Common myeloid progenitor, CD34-positive (primary cell): ENCODE measurements around the gene RAB10.
"Not testable (repeated sequence)": the region's sequence is repeated elsewhere in the genome, so short reads cannot be mapped to it uniquely, and the experiment has no call there.

Source experiments
- CTCF ChIA-PET: fragments of 350-600 bp; sonication (Branson Sonifier 250); formaldehyde crosslinking; loops from one replicate; lab custom pipeline; 2021; ENCODE audit warnings: antibody characterized with exemption; lab: Charles Lee
- POLR2A ChIA-PET: fragments of 350-600 bp; sonication (Branson Sonifier 250); formaldehyde crosslinking; loops from one replicate; lab custom pipeline; 2021; ENCODE audit warnings: antibody characterized with exemption; lab: Charles Lee
- DNase-seq, 3 donors: peaks; one replicate each; pipeline versions ENCODE4 v3.0.0 to v3.0.0-alpha.2; 2013
- H3K27ac ChIP-seq, 2 experiments: 1 replicate in 1 of 2; 2 replicates in 1 of 2; pipeline ENCODE4 v1.7.0; 2013; ENCODE audit warnings: inconsistent platforms in 2 of 2, low read length in 2 of 2, mild to moderate bottlenecking in 2 of 2, low read depth in 1 of 2, moderate library complexity in 1 of 2; ENCODE audit not compliant: severe bottlenecking in 2 of 2, insufficient read depth in 1 of 2, poor library complexity in 1 of 2
- H3K27me3 ChIP-seq, 5 experiments: replicated peaks in 2 of 5; 1 replicate in 3 of 5; 2 replicates in 2 of 5; pipeline versions ENCODE4 v1.6.1 to v1.7.0; 2013; ENCODE audit warnings: low read length in 4 of 5, mild to moderate bottlenecking in 2 of 5, moderate library complexity in 2 of 5, inconsistent platforms in 1 of 5; ENCODE audit not compliant: insufficient read depth in 5 of 5, control insufficient read depth in 4 of 5
- H3K36me3 ChIP-seq, 4 experiments: 1 replicate in 2 of 4; 2 replicates in 2 of 4; pipeline versions ENCODE4 v1.6.1 to v1.7.0; 2013; ENCODE audit warnings: low read length in 3 of 4, control low read depth in 1 of 4, mild to moderate bottlenecking in 1 of 4; ENCODE audit not compliant: control insufficient read depth in 4 of 4, insufficient read depth in 4 of 4
- H3K4me1 ChIP-seq, 4 experiments: 1 replicate in 3 of 4; 2 replicates in 1 of 4; pipeline versions ENCODE4 v1.6.1 to v1.7.1; 2013; ENCODE audit warnings: low read length in 3 of 4, mild to moderate bottlenecking in 3 of 4, control low read depth in 1 of 4, inconsistent platforms in 1 of 4, moderate library complexity in 1 of 4; ENCODE audit not compliant: control insufficient read depth in 4 of 4, insufficient read depth in 4 of 4; ENCODE audit errors: control extremely low read depth in 1 of 4
- H3K4me3 ChIP-seq, 7 experiments: 1 replicate in 4 of 7; 2 replicates in 3 of 7; pipeline versions ENCODE4 v1.5.1 to v1.7.0; 2013; ENCODE audit warnings: mild to moderate bottlenecking in 7 of 7, low read length in 6 of 7, moderate library complexity in 6 of 7, inconsistent platforms in 2 of 7, low read depth in 2 of 7, control low read depth in 1 of 7; ENCODE audit not compliant: insufficient read depth in 4 of 7, control insufficient read depth in 1 of 7; ENCODE audit errors: extremely low read depth in 1 of 7
- H3K9me3 ChIP-seq, 5 experiments: 1 replicate in 4 of 5; 2 replicates in 1 of 5; pipeline versions ENCODE4 v1.6.1 to v1.7.1; 2013; ENCODE audit warnings: low read length in 4 of 5, mild to moderate bottlenecking in 2 of 5, inconsistent platforms in 1 of 5, low read depth in 1 of 5, moderate library complexity in 1 of 5; ENCODE audit not compliant: control insufficient read depth in 4 of 5, insufficient read depth in 2 of 5; ENCODE audit errors: control extremely low read depth in 1 of 5
- WGBS: methylation state at CpG from one replicate; pipeline ENCODE4 v1.1.5; 2013; ENCODE audit not compliant: insufficient coverage; 5-methylcytosine and 5-hydroxymethylcytosine counted together

The RAB10 gene

GRCh38 chr2:26074676-26075075 is 40.8 kb downstream of the RAB10 start:
- no peaks in the 10 kb centered on the region for H3K27me3 ChIP-seq
- DNase-seq, result no peak
- ChIA-PET POLR2A (no interaction called here), CTCF (interaction anchor here (0.7 to 5.2 kb wide), 3 partner anchors 12 to 67 kb away, joined by 3 to 33 read pairs (median 5); no protein-coding TSS in a partner anchor)
- H3K4me1 ChIP-seq, result peaks cover 0 to 24% (median 14%) of the 10 kb centered on the region in 4 experiments
- H3K9me3 ChIP-seq, result no peaks in the 10 kb centered on the region
- WGBS, result 90% methylated on average over 5 of the region's 8 CpGs
- no peaks in the 10 kb centered on the region for H3K36me3 ChIP-seq
- H3K4me3 ChIP-seq, result no peak overlapping the region
- no peak overlapping the region for H3K27ac ChIP-seq

GRCh38 chr2:26075173-26075572 is 41.3 kb downstream of the RAB10 start:
- H3K4me1 ChIP-seq, result peaks cover 0 to 19% (median 10%) of the 10 kb centered on the region in 4 experiments
- WGBS, result no CpG with 5 or more reads among the region's 1 CpG
- CTCF ChIA-PET, result interaction anchor here (0.7 to 5.2 kb wide), 4 partner anchors 11 to 68 kb away, joined by 3 to 33 read pairs (median 5); no protein-coding TSS in a partner anchor
- POLR2A ChIA-PET, result no interaction called here
- no peak overlapping the region for H3K27ac ChIP-seq
- peaks cover 0 to 3% (median 0%) of the 10 kb centered on the region in 5 experiments for H3K9me3 ChIP-seq
- no peak for DNase-seq
- peaks cover 0 to 4% (median under 1%) of the 10 kb centered on the region in 4 experiments for H3K36me3 ChIP-seq
- H3K4me3 ChIP-seq, result no peak overlapping the region
- no peaks in the 10 kb centered on the region for H3K27me3 ChIP-seq

- CTCF ChIA-PET, result interaction anchor here (0.8 to 5.2 kb wide), 3 partner anchors 11 to 85 kb away, joined by 3 to 33 read pairs (median 5); no protein-coding TSS in a partner anchor
- no CpG with 5 or more reads among the region's 1 CpG for WGBS
- DNase-seq, result no peak
- peaks cover 0 to 10% (median 5%) of the 10 kb centered on the region in 4 experiments for H3K4me1 ChIP-seq
- H3K27ac ChIP-seq, result no peak overlapping the region
- H3K4me3 ChIP-seq, result no peak overlapping the region
- H3K27me3 ChIP-seq, result no peaks in the 10 kb centered on the region
- H3K9me3 ChIP-seq, result peaks cover under 1 to 12% (median 3%) of the 10 kb centered on the region in 5 experiments
- peaks cover 0 to 10% (median 5%) of the 10 kb centered on the region in 4 experiments for H3K36me3 ChIP-seq
- POLR2A ChIA-PET, result no interaction called here
Measured at GRCh38 chr2:26076001-26076587, 42.2 kb downstream of the RAB10 start.

GRCh38 chr2:26077291-26077690 is 43.4 kb downstream of the RAB10 start:
- ChIA-PET CTCF (interaction anchor here (5.2 kb wide), 1 partner anchor 9 kb away, joined by 33 read pairs; no protein-coding TSS in a partner anchor), POLR2A (no interaction called here)
- no peaks in the 10 kb centered on the region for H3K27me3 ChIP-seq
- no peak overlapping the region for H3K27ac ChIP-seq
- peaks cover 0 to 17% (median 7%) of the 10 kb centered on the region in 4 experiments for H3K36me3 ChIP-seq
- peaks cover 1 to 22% (median 3%) of the 10 kb centered on the region in 5 experiments for H3K9me3 ChIP-seq
- 100% methylated on average over 1 of the region's 2 CpGs for WGBS
- no peak for DNase-seq
- H3K4me1 ChIP-seq, result peaks cover 0 to 8% (median 4%) of the 10 kb centered on the region in 4 experiments
- no peak overlapping the region for H3K4me3 ChIP-seq

- H3K27me3 ChIP-seq, result no peaks in the 10 kb centered on the region
- DNase-seq, result no peak
- 100% methylated on average over 1 of the region's 3 CpGs for whole genome bisulfite sequencing
- no peak overlapping the region for H3K4me3 ChIP-seq
- H3K27ac ChIP-seq, result no peak overlapping the region
- peaks cover 0 to 3% (median 0%) of the 10 kb centered on the region in 4 experiments for H3K4me1 ChIP-seq
- POLR2A ChIA-PET, result no interaction called here
- CTCF ChIA-PET, result interaction anchor here (1.4 to 5.2 kb wide), 3 partner anchors 8 to 87 kb away, joined by 5 to 33 read pairs (median 5); no protein-coding TSS in a partner anchor
- H3K9me3 ChIP-seq, result peaks cover 2 to 35% (median 5%) of the 10 kb centered on the region in 5 experiments
- peaks cover 1 to 17% (median 8%) of the 10 kb centered on the region in 4 experiments for H3K36me3 ChIP-seq
Measured at GRCh38 chr2:26078939-26079338, 45.1 kb downstream of the RAB10 start.

- CTCF ChIA-PET, result no interaction called here
- 100% methylated on average over 1 of the region's 1 CpG for WGBS
- DNase-seq, result no peak
- H3K27ac ChIP-seq, result no peak overlapping the region
- POLR2A ChIA-PET, result no interaction called here
- H3K9me3 ChIP-seq, result peaks cover 2 to 38% (median 6%) of the 10 kb centered on the region in 5 experiments
- H3K27me3 ChIP-seq, result no peaks in the 10 kb centered on the region
- H3K4me1 ChIP-seq, result no peaks in the 10 kb centered on the region
- H3K4me3 ChIP-seq, result no peak overlapping the region
- H3K36me3 ChIP-seq, result peaks cover 5 to 17% (median 8%) of the 10 kb centered on the region in 4 experiments
Measured at GRCh38 chr2:26080356-26080755, 46.5 kb downstream of the RAB10 start.

- Histone ChIP-seq H3K9me3 (peaks cover 2 to 38% (median 6%) of the 10 kb centered on the region in 5 experiments), H3K36me3 (peaks cover 5 to 17% (median 8%) of the 10 kb centered on the region in 4 experiments)
- H3K4me1 ChIP-seq, H3K4me3 ChIP-seq, CTCF ChIA-PET, DNase-seq, POLR2A ChIA-PET, H3K27ac ChIP-seq, H3K27me3 ChIP-seq: not testable (repeated sequence)
- WGBS, result 100% methylated on average over 2 of the region's 3 CpGs
Measured at GRCh38 chr2:26080925-26081324, 47.0 kb downstream of the RAB10 start.
